ENCODE data around the gene HPSE2. TPM values are rescaled to one million over a fixed set of nuclear protein-coding genes. Genes with fewer than 3 reads are reported as not detected.

Gene HPSE2
- polyA plus RNA-seq, 1 of the 3 experiments (the other 2 are of a cell fraction), result not detected

DNA sequence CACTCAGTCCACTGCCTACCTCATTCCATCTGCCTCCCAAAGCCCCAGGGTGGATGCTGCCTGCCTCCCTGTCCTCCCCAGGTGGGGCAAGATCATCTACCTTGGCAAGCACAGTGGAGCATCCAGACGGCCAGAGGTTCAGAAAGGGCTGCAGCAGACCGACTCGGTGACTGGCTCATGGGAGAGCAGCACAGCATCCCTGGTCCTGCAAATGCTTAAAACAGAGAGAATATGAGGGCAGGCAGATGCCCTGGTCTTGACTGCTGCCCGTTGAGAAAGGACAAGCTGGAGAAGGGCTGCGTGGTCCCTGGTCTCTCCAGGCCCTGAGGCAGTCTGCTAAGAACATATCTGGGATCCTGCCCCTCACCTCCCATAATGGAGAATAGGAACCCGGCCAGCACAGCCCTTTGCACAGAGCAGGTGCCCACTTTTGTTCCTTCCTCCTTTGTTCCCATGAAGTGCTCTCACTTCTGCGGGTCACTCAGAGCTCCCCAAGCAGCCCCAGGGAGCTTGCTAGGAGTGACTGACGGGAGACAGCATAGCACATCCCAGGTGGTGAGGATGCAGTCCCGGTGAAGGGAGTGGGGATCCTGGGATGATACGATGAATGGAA, 790.3 kb downstream of the HPSE2 start:
- H3K9me3 ChIP-seq, result no peaks in the 10 kb centered on the region
- peaks cover 0 to 11% of the 10 kb centered on the region in 2 experiments; a peak in 1 of 4 replicates for H3K4me1 ChIP-seq (ENCODE audit: control insufficient read depth in 1 of 2, insufficient read depth in 2 of 2, low read depth in 1 of 2, low read length in 1 of 2)
- H2AFZ ChIP-seq (ENCODE audit: low read depth), result no peak overlapping the region
- H3K9ac ChIP-seq, result no peak overlapping the region
- H4K20me1 ChIP-seq (ENCODE audit: insufficient read depth), result no peaks in the 10 kb centered on the region
- no peaks in the 10 kb centered on the region for H3K9me2 ChIP-seq
- TF ChIP-seq NFIC (IDR thresholded peaks at IDR 0.05; ENCODE audit: borderline replicate concordance), result no peak
- TF ChIP-seq TAF1 (IDR thresholded peaks at IDR 0.05; ENCODE audit: borderline replicate concordance, low read depth, low read length), result no peak
- no peak for TF ChIP-seq SIN3A (IDR thresholded peaks at IDR 0.05; ENCODE audit: borderline replicate concordance, low read depth, low read length)
- no peak for TF ChIP-seq YY1 (IDR thresholded peaks at IDR 0.05; ENCODE audit: low read depth)
- TF ChIP-seq TCF12 (IDR thresholded peaks at IDR 0.05), result no peak
- TF ChIP-seq, protein P1, sequence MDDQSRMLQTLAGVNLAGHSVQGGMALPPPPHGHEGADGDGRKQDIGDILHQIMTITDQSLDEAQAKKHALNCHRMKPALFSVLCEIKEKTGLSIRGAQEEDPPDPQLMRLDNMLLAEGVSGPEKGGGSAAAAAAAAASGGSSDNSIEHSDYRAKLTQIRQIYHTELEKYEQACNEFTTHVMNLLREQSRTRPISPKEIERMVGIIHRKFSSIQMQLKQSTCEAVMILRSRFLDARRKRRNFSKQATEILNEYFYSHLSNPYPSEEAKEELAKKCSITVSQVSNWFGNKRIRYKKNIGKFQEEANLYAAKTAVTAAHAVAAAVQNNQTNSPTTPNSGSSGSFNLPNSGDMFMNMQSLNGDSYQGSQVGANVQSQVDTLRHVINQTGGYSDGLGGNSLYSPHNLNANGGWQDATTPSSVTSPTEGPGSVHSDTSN (IDR thresholded peaks at IDR 0.05), result no peak
- TF ChIP-seq FOSL2 (IDR thresholded peaks at IDR 0.05; ENCODE audit: borderline replicate concordance, low read depth), result no peak
- TF ChIP-seq, protein P2, sequence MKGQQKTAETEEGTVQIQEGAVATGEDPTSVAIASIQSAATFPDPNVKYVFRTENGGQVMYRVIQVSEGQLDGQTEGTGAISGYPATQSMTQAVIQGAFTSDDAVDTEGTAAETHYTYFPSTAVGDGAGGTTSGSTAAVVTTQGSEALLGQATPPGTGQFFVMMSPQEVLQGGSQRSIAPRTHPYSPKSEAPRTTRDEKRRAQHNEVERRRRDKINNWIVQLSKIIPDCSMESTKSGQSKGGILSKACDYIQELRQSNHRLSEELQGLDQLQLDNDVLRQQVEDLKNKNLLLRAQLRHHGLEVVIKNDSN (IDR thresholded peaks at IDR 0.05; ENCODE audit: borderline replicate concordance, low read depth), result no peak
- TF ChIP-seq CHD2 (IDR thresholded peaks at IDR 0.05; ENCODE audit: low read length, partially characterized antibody), result no peak
- TF ChIP-seq, protein P3, sequence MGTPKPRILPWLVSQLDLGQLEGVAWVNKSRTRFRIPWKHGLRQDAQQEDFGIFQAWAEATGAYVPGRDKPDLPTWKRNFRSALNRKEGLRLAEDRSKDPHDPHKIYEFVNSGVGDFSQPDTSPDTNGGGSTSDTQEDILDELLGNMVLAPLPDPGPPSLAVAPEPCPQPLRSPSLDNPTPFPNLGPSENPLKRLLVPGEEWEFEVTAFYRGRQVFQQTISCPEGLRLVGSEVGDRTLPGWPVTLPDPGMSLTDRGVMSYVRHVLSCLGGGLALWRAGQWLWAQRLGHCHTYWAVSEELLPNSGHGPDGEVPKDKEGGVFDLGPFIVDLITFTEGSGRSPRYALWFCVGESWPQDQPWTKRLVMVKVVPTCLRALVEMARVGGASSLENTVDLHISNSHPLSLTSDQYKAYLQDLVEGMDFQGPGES (IDR thresholded peaks at IDR 0.05; ENCODE audit: low read depth, low read length), result no peak
- no peak for TF ChIP-seq FOXM1 (IDR thresholded peaks at IDR 0.05; ENCODE audit: low read depth)
- TF ChIP-seq, protein P4, sequence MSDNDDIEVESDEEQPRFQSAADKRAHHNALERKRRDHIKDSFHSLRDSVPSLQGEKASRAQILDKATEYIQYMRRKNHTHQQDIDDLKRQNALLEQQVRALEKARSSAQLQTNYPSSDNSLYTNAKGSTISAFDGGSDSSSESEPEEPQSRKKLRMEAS (IDR thresholded peaks at IDR 0.05; ENCODE audit: low read depth), result no peak
- no peak for TF ChIP-seq RFX5 (IDR thresholded peaks at IDR 0.05; ENCODE audit: low read length)
- TF ChIP-seq ELF1 (IDR thresholded peaks at IDR 0.05), result no peak
- TF ChIP-seq, protein P5, sequence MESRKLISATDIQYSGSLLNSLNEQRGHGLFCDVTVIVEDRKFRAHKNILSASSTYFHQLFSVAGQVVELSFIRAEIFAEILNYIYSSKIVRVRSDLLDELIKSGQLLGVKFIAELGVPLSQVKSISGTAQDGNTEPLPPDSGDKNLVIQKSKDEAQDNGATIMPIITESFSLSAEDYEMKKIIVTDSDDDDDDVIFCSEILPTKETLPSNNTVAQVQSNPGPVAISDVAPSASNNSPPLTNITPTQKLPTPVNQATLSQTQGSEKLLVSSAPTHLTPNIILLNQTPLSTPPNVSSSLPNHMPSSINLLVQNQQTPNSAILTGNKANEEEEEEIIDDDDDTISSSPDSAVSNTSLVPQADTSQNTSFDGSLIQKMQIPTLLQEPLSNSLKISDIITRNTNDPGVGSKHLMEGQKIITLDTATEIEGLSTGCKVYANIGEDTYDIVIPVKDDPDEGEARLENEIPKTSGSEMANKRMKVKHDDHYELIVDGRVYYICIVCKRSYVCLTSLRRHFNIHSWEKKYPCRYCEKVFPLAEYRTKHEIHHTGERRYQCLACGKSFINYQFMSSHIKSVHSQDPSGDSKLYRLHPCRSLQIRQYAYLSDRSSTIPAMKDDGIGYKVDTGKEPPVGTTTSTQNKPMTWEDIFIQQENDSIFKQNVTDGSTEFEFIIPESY (IDR thresholded peaks at IDR 0.05; ENCODE audit: borderline replicate concordance, low read depth), result no peak
- TF ChIP-seq, protein P6, sequence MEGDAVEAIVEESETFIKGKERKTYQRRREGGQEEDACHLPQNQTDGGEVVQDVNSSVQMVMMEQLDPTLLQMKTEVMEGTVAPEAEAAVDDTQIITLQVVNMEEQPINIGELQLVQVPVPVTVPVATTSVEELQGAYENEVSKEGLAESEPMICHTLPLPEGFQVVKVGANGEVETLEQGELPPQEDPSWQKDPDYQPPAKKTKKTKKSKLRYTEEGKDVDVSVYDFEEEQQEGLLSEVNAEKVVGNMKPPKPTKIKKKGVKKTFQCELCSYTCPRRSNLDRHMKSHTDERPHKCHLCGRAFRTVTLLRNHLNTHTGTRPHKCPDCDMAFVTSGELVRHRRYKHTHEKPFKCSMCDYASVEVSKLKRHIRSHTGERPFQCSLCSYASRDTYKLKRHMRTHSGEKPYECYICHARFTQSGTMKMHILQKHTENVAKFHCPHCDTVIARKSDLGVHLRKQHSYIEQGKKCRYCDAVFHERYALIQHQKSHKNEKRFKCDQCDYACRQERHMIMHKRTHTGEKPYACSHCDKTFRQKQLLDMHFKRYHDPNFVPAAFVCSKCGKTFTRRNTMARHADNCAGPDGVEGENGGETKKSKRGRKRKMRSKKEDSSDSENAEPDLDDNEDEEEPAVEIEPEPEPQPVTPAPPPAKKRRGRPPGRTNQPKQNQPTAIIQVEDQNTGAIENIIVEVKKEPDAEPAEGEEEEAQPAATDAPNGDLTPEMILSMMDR (IDR thresholded peaks at IDR 0.05), result no peak
- TF ChIP-seq, protein P7, sequence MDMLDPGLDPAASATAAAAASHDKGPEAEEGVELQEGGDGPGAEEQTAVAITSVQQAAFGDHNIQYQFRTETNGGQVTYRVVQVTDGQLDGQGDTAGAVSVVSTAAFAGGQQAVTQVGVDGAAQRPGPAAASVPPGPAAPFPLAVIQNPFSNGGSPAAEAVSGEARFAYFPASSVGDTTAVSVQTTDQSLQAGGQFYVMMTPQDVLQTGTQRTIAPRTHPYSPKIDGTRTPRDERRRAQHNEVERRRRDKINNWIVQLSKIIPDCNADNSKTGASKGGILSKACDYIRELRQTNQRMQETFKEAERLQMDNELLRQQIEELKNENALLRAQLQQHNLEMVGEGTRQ (IDR thresholded peaks at IDR 0.05; ENCODE audit: borderline replicate concordance, low read depth, low read length), result no peak
- no peak for TF ChIP-seq GATA2 (CRISPR knock-in tag; IDR thresholded peaks at IDR 0.05)
- TF ChIP-seq EP300 (IDR thresholded peaks at IDR 0.05; ENCODE audit: borderline replicate concordance in 1 of 2, low read depth in 1 of 2, low read length in 1 of 2), result no peak
- no peak for TF ChIP-seq RAD21 (IDR thresholded peaks at IDR 0.05; ENCODE audit: low read length)
- peaks cover 17 to 34% of the 10 kb centered on the region in 2 experiments for H3K36me3 ChIP-seq (replicated peaks in 1 of 2; ENCODE audit: control insufficient read depth in 1 of 2, insufficient read depth in 2 of 2, low read length in 1 of 2)
- ChIA-PET CTCF (interaction anchor here (0.5 to 2.5 kb wide), 4 partner anchors 20 to 403 kb away, joined by 3 to 15 read pairs (median 3); no protein-coding TSS in a partner anchor), POLR2A (no interaction called here)
- no peak overlapping the region for H3K27ac ChIP-seq (ENCODE audit: low read depth in 2 of 2, low read length in 1 of 2)
- no peaks in the 10 kb centered on the region for H3K27me3 ChIP-seq (ENCODE audit: insufficient read depth)
- H3K4me2 ChIP-seq, result peak overlapping the region; percentile 89
- peaks cover 5% of the 10 kb centered on the region; the same call in 1 of the 2 replicates for H3K79me2 ChIP-seq (ENCODE audit: insufficient read depth)
- H3K4me3 ChIP-seq (ENCODE audit: low read depth in 2 of 2, low read length in 1 of 2), result no peak overlapping the region; a peak in 1 of 4 replicates
- peaks cover 9% of the 10 kb centered on the region for H3F3A ChIP-seq (replicated peaks; ENCODE audit: insufficient read depth)
- DNase-seq, result no peak
- 93% methylated on average over 9 of the region's 10 CpGs for WGBS (ENCODE audit: low lambda C conversion rate)

Measured in SK-N-SH (cell line).